Kidney glomerular epithelial cell (primary cell): Measurements from ENCODE around the gene LRIT1.
"Not testable (repeated sequence)": the region's sequence is repeated elsewhere in the genome, so short reads cannot be mapped to it uniquely, and the experiment has no call there.

Source experiments
- DNase-seq: peaks from one replicate; lab custom pipeline; 2025; lab: John Stamatoyannopoulos, UW

Gene LRIT1, protein sequence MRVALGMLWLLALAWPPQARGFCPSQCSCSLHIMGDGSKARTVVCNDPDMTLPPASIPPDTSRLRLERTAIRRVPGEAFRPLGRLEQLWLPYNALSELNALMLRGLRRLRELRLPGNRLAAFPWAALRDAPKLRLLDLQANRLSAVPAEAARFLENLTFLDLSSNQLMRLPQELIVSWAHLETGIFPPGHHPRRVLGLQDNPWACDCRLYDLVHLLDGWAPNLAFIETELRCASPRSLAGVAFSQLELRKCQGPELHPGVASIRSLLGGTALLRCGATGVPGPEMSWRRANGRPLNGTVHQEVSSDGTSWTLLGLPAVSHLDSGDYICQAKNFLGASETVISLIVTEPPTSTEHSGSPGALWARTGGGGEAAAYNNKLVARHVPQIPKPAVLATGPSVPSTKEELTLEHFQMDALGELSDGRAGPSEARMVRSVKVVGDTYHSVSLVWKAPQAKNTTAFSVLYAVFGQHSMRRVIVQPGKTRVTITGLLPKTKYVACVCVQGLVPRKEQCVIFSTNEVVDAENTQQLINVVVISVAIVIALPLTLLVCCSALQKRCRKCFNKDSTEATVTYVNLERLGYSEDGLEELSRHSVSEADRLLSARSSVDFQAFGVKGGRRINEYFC

DNA sequence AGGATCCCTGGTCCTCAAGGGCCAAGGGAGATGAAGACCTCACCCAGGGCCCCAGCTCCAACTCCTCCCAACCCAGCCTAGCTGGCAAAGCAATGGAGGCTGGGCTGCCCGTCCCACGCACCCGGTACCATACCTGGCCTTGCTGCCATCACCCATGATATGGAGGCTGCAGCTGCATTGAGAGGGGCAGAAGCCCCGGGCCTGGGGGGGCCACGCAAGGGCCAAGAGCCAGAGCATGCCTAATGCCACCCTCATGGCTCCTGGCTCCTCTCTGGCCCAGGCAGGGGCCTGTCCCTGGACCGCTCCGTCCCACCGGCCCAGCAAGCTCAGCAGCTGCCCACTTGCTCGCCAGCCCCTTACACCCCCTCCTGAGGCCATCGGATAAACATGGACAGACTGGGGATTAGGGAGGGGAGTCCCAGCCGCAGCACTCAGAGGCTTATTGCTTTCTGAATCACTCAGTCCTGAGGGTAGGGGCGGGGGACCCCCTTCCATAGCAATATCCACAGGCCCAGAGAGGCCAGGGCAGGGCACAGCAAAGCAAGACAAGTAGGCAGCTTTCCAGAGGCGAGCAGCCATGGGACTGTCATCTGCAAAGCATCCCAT lies at the start of gene LRIT1:
LRIT1 (minus strand) TSS at position 362 of the 606 bp plus-strand sequence; CDS start at position 255, 107 bp downstream.
- no peak for DNase-seq

DNA sequence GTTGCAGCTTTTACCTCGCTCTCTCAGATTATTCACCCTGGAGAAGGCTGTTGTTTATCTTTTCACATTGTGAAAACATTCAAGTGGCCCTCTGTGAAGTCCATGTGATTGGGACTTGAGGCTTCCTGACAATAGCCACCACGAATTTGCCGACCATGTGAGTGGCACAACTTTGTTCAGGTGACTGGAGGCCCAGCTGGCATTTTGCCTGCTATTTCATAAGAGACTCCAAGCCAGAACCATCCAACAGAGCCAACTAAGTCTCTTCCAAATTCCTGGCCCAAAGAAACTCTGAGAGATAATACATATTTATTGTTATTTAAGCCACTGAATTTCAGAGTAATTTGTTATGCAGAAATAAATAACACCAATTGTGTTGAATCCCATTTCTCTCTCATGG lies 48.9 kb upstream of the LRIT1 start:
- no peak for DNase-seq

DNA sequence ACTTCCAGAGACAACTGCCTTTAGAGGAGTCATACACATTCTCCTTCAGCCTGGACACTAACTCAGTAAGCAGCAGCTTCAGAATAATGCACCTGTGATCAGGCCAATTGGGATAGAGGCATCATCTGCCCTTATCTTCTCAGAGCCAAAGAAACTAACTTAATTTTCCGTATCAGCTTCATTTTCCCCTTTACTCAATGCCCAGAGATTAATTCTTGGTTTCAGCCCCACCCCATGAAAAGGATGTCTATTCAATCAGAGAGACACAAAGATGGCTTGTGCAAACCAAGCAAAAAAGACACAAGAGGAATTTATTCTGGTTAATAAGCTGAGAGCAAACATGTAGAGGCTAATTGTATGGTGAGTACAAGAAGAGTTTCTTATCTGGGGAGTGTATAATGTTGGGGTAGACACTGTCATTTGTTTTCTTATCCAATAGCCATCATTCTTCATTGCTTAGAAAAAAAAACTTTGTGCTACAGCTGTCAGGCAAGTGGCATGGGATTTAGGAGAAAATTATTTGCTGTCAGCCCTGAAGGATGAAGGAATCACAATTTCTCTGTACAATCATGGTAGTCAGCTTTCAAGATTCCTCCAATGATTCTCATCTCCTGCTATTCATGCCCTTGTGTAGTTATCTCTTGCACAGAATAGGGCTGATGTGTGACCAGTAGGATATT lies 48.3 kb upstream of the LRIT1 start:
- no peak for DNase-seq

DNA sequence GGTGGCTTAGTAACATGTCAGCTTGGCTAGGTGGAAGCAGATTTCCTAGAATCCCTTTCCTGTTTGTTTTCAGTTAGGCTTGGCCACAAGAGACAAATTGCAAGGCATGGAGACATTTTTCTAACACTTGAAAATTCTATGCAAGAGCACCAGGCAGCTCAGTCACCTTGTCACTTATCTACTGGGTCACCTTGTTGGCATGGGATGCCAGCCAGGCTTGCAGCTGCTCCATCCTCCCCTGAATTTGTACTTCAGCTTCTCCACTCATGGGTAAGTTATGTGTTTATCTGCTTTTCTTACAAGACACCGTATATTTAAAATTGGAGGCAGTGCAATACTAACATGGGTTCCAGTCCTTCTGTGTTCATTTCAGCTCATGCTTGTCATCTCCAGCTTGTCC lies 46.8 kb upstream of the LRIT1 start:
- no peak for DNase-seq

DNA sequence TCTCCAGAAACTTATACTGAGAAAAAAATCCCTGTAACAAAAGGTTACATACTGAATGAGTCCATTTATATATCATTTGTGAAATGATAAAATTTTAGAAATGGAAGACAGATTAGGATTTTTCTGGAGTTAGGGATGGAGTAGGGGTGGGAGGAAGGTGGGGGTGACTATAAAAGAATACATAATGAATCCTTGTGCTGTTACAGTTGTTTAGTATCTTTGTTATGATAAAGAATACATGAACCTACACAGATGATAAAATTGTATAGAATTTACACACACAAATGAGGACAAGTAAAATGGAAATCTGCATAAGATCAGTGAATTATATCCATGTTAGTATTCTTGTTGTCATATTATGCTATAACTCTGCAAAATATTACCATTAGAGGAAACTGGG lies 45.3 kb upstream of the LRIT1 start:
- no peak for DNase-seq

DNA sequence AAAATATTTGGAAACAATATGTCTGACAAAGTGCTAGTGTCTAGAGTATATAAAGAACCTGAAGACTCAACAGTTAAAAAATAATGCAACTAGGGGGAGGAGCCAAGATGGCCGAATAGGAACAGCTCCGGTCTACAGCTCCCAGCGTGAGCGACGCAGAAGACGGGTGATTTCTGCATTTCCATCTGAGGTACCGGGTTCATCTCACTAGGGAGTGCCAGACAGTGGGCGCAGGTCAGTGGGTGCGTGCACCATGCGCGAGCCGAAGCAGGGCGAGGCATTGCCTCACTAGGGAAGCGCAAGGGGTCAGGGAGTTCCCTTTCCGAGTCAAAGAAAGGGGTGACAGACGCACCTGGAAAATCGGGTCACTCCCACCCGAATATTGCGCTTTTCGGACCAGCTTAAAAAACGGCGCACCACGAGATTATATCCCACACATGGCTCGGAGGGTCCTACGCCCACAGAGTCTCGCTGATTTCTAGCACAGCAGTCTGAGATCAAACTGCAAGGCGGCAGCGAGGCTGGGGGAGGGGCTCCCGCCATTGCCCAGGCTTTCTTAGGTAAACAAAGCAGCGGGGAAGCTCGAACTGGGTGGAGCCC lies 38.6 kb upstream of the LRIT1 start:
- DNase-seq, result not testable (repeated sequence)

DNA sequence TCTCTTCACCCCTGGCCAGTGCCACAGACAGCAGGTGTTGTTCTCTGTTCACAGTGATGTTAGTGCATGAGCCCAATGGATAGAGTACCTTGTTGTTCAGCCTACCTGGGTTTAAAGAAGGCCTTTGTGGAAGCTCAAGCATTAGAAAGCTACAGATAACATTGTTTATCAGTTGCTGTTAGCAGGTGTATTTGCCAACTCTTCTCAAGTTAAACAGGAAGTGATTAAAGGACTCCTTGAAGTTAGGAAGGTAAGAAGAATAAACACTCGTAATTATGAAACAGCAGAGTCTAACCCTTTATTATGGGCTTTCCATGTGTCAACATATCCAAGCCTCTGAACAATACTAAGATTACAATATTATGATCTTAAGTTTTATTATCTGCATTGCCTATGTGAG lies 29.4 kb upstream of the LRIT1 start:
- DNase-seq, result no peak

DNA sequence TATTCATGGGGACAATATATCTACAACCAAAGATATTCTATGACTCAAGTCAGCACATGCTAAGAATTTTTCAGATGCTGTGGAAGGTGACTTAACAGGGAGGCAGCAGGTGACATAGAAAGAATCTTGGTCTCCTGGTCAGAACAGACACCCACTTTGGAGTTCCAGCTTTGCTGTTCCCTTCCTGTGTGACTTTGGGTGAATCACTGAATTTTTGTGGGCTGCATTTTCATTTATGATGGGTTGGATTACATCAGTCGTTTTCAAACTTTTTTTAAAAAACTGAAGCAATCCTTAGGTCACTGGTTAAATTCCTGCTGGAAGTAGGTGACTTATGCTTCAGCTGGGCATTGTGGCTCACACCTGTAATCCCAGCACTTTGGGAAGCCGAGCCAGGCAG lies 28.4 kb upstream of the LRIT1 start:
- DNase-seq, result peak; percentile 9

DNA sequence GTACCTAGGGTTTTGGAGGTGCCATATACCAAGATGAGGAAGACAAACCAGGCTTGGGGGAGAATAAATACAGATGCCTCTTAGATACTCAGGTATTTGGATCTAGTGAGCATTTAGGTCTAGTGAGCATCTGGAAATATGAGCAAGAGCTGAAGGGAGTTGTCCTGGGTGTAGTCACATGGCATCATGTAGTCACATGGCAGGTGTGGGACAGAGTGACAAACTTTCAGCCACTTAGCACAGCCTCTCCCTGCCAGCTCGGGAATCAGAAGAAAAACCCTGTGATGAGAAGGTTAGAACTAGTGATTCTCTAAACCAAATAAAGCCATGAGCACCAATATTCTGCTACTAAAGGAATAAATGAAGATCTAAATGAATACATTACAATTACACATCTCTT lies 27.8 kb upstream of the LRIT1 start:
- DNase-seq, result no peak

DNA sequence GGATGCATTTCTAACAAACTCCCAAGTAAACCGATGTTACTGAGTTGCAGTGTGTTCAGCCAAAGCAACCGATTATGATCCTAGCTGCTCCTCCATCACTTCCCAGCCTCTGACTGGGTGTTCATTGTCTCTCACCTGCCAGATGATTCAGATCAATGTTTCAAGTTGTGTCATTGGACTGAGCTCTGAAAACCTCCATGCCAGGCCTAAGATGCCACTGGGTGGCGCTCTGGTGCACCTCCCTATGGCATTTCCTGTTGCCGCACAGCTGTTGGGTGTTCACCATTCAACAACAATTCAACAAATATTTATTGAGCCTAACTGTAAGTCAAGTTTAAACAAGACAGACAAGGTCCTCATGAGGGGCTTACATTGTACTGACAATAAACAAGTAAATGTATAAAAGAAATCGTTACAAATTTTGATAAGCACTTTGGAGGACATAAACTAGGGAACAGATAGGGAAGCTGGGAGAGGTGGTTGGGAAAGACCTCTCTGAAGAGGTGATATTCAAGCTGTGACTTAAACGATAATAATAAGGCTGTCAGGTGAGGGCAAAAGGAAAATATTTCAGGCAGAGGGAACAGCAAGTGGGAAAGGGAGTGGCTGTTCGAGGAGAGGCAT lies 26.3 kb upstream of the LRIT1 start:
- DNase-seq, result peak; percentile 5

DNA sequence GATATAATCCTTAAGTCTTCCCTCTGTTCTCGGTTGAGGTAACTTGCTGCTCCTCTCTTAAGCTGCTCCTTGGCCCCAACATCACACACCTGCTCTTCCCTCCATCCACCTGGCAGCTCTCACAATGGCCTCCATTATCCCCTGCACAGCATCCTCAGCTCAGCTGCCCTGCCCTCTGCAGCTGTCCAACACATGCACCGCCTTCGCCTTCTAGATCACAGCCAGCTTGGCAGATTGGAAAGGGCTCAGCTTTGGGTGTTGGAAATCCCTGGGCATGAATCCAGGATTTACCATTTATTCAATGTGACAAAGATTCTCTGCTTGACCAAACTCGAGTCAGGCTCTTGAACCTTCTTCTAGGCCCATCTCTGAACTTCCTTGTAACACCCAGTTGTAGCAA lies 24.1 kb upstream of the LRIT1 start:
- DNase-seq, result no peak

DNA sequence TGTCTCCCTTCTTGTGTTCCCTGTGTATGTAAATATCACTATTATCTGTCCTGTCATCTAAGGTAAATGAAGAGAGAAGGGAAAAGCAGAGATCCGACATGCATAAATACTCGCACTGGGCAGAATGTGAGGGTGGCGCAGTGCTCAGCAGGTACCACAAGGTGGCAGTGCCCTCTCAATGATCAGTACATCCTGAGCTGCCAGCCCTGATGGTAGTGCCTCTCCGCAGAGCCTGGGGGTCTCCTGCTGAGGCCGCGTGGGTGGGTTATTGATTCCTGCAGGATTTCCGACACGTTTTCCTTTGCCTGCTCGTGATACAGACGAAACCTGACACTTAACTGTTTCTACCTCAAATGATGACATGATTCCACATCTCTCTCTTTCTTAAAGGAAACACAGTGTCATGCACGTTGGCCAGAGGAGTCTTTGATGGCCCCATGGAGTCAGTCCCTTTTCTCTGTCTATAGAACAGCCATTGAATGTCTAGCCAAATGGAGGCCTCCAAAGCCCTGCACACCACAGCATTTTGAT lies 23.3 kb upstream of the LRIT1 start:
- peak; percentile 57 for DNase-seq

DNA sequence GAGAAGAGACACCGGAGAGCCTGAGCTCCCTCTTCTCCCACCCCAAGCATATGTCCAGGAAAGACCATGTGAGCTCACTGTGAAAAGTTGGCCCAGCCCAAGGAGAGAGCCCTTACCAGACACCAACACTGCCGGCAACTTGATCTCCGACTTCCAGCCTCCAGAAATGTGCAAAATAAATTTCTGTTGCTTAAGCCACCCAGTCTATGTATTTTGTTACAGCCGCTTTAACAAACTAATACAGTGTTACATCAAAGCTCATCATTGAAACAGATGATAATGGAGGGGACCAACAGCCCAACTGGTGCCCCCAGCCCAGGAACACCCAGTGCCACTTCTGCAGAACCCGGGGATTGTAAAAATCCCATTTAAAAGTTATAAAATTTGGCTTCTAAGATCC lies 22.4 kb upstream of the LRIT1 start:
- no peak for DNase-seq

DNA sequence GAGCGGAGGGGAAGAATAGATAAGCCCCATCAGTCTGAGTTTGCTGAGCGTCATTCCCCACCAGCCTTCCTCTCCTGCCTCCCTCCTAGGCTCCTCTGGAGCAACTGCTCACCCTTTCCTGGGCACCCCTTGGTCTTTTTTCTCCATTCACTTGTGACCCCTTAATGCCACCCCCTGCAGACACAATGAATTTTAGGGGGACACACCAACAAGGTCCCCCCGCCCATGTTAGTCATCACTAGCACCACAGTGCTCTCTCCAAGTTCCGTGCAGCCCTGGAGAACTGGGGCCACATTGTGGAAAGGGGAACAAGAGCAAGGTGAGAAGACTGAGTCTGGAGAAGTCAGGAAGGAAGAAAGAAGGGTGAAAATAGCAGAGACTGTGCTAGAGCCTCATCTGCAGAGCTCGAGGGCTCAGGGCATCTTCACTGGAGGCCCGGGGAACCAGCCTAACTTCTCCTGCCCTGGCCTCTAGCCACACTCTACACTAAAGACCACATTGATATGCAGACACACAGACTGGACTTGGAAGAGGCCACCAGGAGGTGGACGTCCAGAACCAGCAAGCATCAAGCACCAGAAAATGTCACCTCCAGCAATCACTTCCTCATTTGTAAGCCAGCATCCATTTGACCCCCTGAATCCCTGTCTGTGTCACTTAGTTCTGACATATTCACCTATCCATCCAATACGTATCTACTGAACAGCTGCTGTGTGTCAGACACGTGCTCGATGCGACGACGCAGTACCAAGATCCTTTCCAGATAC lies 21.0 kb upstream of the LRIT1 start:
- DNase-seq, result no peak

DNA sequence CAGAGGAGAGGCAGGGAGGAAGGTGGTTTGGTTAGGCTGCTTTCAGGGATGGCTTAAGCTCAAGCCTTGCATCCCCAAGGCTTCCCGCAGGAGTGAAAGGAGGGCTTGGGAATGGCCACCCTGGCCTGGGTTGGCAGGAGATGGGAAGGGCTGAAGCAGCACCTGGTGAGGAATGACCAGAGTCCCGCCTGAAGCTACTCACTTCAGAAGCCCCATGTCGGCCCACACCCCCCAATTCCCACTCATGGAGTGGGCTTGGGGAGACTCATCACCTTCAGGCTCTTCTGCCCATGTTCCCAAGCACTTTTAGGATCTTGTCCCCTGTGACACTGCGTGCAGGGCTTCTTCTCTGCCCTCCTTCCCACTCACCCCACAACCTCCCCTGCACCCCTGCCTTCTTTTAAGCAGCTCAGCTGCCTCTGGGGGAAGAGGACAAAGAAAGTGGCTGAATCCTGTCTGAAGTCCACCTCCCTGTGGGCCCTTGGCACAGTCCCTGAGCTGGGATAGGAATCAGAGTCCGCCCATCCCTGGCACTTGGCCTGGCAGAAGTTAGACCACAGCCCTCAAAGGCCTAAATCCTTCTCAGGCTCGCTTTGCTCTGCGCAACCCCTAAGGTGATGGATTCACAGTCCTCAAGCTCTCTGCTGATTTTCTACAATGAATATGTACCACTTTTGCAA lies 20.0 kb upstream of the LRIT1 start:
- DNase-seq, result no peak

DNA sequence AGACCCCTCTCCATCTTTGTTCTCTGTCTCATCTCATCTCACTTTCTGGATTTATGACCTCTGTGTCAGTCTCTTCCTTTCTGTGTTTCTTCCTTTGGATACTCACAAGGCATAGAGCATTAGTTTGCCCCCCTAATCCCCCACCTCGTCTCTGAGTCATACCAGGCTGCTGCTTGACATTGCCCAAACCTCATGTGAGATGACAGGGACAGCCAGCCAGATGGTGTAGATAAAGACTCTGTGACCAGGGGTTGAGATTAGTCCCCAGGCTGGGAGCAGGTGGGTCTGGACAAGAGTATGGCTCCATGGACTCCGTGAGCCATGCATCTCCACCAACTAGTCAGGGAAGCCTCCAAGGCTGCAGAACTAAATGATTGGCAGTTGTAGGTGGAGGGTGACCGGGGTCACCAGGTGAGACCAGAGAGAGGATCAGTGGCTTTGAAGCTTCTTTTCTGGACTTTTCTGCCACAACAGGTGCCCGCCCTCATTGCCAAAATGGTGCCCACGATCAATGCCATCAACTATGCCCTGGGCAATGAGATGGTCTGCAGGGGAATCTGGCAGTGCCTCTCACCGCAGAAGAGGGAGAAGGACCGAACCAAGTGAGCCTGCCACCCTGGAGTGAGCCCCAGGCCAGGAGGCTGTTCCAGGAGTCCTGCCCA lies 16.8 kb upstream of the LRIT1 start:
- no peak for DNase-seq

DNA sequence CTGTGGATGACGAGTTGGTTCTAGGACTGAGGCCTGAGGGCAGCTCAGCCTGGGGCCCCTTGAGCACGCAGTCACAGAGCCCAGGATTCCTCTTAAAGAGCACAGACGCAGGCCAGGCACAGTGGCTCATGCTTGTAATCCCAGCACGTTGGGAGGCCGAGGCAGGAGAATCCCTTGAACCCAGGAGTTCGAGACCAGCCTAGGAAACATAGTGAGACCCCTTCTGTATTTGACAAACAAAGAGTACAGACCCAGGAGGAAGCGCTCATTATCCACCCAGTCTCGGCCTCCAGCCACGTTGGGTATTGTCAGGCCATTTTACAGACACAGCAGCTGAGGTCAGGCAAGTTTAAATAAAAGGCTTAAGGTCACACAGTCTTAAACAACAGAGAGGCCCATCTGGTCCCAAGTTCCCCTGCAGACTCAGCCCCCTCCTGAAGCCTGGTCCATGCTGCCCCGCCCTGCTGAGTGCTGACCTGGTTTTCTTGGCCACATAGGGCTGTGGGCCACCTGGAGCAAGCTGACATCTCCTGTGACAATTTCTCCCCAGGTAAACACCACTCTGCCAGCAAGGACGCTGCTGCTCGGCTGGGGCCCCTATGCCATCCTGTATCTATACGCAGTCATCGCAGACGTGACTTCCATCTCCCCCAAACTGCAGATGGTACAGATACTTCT lies 16.1 kb upstream of the LRIT1 start:
- no peak for DNase-seq

DNA sequence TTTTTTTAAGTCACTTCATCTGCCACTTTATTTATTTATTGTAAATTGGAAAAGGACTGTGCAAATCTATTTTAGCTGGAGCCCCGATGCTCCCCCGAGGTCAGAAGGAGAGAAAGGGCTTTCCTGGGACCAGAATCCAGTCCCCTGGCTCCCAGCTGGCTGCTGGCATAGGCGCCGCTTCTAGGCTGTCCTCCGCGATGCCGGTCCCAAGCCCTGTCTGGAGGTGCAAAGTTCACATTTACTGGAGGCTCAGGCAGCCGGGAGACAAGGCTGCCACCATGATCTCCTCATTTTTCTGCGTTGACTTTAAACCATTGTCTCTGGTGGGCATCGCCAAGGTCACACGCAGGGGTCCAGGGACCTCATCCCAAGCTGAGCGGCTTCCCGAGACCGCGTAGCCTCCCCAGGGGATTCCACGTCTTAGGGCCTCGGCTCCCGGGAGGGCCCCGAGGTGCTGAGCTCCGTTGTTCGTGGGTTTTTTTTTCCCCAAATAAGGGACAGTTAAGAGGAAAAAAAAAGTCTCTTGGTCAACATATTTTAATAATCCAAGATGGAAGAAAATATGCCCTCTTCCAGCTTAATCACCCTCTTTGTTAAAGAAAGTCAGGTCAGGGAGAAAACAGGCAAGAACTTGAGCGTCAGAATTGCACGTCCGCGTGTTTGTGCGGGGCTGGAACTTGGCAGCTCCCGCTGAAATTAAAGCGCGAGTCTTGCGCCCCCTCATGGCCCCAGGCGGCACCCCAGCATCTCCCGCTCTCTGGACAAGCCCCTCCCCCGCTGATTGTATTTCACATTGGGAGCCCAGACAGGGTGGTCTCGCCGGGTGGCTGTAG lies 15.4 kb upstream of the LRIT1 start:
- no peak for DNase-seq
